ENCODE data around the gene GGA1.

Gene GGA1

DNA sequence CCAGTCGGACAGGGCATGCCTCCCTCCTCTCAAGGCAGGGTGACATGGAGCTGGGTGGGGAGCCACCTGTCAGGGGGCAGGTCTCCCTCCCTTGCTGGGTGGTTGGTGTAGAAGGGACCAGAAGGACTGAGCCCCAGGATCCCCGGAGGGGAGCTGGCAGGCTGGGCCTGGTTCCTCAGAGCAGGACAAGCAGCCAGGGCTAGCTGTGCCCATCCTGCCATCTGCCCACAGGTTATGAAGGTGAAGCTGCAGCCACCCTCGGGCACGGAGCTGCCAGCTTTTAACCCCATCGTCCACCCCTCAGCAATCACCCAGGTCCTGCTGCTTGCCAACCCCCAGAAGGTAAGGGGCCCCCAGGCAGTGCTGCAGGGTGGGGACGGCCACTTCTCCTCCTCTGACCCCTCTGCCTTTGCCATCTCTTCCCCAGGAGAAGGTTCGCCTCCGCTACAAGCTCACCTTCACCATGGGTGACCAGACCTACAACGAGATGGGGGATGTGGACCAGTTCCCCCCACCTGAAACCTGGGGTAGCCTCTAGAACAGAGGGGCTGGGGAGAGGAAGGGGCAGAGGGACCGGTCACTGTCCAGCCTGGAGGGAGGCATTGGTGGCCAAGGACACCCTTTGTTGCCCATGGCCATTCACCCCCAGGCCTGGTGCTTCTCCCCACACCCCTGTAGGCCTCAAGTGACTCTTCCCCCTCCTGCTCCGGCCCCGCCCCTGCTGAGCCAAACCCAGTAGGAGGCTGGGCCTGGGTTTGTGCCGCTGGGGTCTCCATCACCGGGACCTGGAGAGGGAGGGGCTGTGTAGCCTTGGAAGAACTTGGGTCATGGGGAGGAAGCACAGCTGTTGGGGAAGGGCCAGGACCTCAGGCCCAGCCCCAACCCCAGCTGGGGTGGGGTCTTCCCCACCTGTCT is 23.8 kb downstream of the GGA1 start:
- DNase-seq (ENCODE audit: extremely low spot score), result peak; percentile 72
- ChIA-PET POLR2A (interaction anchor here (0.5 to 2.2 kb wide), 6 partner anchors 7 to 46 kb away, joined by 3 to 8 read pairs (median 6); partner anchors contain the start of genes GGA1 and PDXP), CTCF (interaction anchor here (0.7 to 14.7 kb wide), 11 partner anchors 9 to 321 kb away, joined by 3 to 248 read pairs (median 5); partner anchors contain the start of genes C22orf23, GGA1, LGALS1 and NOL12)
- TF ChIP-seq, protein P1, sequence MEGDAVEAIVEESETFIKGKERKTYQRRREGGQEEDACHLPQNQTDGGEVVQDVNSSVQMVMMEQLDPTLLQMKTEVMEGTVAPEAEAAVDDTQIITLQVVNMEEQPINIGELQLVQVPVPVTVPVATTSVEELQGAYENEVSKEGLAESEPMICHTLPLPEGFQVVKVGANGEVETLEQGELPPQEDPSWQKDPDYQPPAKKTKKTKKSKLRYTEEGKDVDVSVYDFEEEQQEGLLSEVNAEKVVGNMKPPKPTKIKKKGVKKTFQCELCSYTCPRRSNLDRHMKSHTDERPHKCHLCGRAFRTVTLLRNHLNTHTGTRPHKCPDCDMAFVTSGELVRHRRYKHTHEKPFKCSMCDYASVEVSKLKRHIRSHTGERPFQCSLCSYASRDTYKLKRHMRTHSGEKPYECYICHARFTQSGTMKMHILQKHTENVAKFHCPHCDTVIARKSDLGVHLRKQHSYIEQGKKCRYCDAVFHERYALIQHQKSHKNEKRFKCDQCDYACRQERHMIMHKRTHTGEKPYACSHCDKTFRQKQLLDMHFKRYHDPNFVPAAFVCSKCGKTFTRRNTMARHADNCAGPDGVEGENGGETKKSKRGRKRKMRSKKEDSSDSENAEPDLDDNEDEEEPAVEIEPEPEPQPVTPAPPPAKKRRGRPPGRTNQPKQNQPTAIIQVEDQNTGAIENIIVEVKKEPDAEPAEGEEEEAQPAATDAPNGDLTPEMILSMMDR (IDR thresholded peaks at IDR 0.05; ENCODE audit: control extremely low read depth, extremely low read depth, low read depth, missing control alignments), result no peak

GRCh38 chr22:37633089-37633624 is 24.5 kb downstream of the GGA1 start:
- peak; percentile 92 for DNase-seq (ENCODE audit: extremely low spot score)
- TF ChIP-seq, protein P1 (IDR thresholded peaks at IDR 0.05; ENCODE audit: control extremely low read depth, extremely low read depth, low read depth, missing control alignments), result no peak
- CTCF ChIA-PET, result interaction anchor here (0.7 to 14.7 kb wide), 12 partner anchors 10 to 301 kb away, joined by 3 to 248 read pairs (median 10); partner anchors contain the start of genes GGA1, LGALS1, NOL12 and PDXP
- POLR2A ChIA-PET, result interaction anchor here (0.5 to 2.2 kb wide), 5 partner anchors 8 to 45 kb away, joined by 4 to 8 read pairs (median 6); partner anchors contain the start of genes GGA1 and PDXP

GRCh38 chr22:37633625-37634416 is 25.2 kb downstream of the GGA1 start:
- POLR2A ChIA-PET, result interaction anchor here (0.6 to 2.2 kb wide), 5 partner anchors 9 to 297 kb away, joined by 3 to 8 read pairs (median 6); partner anchors contain the start of genes GGA1 and LGALS1
- CTCF ChIA-PET, result interaction anchor here (0.8 to 14.7 kb wide), 11 partner anchors 10 to 112 kb away, joined by 3 to 248 read pairs (median 14); partner anchors contain the start of genes GGA1, LGALS1, NOL12 and PDXP
- peak; percentile 92 for DNase-seq (ENCODE audit: extremely low spot score)

GRCh38 chr22:37634417-37634924 is 25.8 kb downstream of the GGA1 start:
- TF ChIP-seq, protein P1 (IDR thresholded peaks at IDR 0.05; ENCODE audit: control extremely low read depth, extremely low read depth, low read depth, missing control alignments), result no peak
- DNase-seq (ENCODE audit: extremely low spot score), result no peak
- CTCF ChIA-PET, result interaction anchor here (0.8 to 14.7 kb wide), 9 partner anchors 10 to 113 kb away, joined by 3 to 248 read pairs (median 18); partner anchors contain the start of genes GGA1, LGALS1, PDXP and SH3BP1
- POLR2A ChIA-PET, result interaction anchor here (1.0 to 2.0 kb wide), 2 partner anchors 9 to 41 kb away, joined by 4 to 6 read pairs; partner anchors contain the start of gene LGALS1

More at GRCh38 chr22:37633625-37634416, 25.2 kb downstream of the GGA1 start:
- TF ChIP-seq, protein P1 (IDR thresholded peaks at IDR 0.05; ENCODE audit: control extremely low read depth, extremely low read depth, low read depth, missing control alignments), result peak; percentile 44

DNA sequence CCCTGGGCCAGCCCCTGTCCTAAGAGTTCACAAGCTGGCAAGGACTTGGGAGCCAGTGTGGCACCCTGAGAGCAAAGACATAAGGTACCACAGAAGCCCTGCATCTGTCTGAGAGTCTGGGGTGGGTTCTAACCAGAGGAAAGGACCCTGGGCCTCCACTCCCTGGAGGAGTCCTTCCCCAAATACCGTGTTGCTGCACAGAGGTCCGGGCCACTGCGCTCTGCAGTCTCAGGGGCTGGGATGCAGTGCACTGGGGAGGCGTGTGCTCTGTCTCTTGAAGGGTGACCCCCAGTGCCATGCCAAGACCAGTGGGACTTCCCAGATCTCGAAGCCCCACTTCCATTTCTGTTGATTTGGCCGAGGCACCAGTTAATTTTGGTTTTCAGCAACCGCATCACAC is 26.5 kb downstream of the GGA1 start:
- TF ChIP-seq, protein P1 (IDR thresholded peaks at IDR 0.05; ENCODE audit: control extremely low read depth, extremely low read depth, low read depth, missing control alignments), result no peak
- no peak for DNase-seq (ENCODE audit: extremely low spot score)
- POLR2A ChIA-PET, result no interaction called here
- CTCF ChIA-PET, result interaction anchor here (1.6 to 14.7 kb wide), 7 partner anchors 9 to 50 kb away, joined by 6 to 248 read pairs (median 78); partner anchors contain the start of genes GGA1, LGALS1, PDXP and SH3BP1
